GM23338 (cell line): ENCODE data around the gene HSD17B7. TPM values are rescaled to one million over a fixed set of nuclear protein-coding genes. Genes with fewer than 3 reads are reported as not detected.
A peak's percentile ranks its signal among the peaks of the same experiment; 100 is the strongest.

ENCODE experiments used
- ATAC-seq: fragments of 200-7000 bp; cut with Tn5 transposase; 3 replicates; pipeline ENCODE4 v1.9.1; 2020
- DNase-seq: peaks from one replicate; pipeline ENCODE4 v3.0.0-alpha.2; 2015; ENCODE audit warnings: low spot score
- H2AFZ ChIP-seq: fragments of 200-600 bp; sonication (generic); 2 replicates; pipeline ENCODE4 v1.8.0; 2016; ENCODE audit warnings: antibody characterized with exemption, mild to moderate bottlenecking, moderate library complexity
- H3F3A ChIP-seq: fragments of 200-600 bp; sonication (generic); replicated peaks from 2 replicates; pipeline ENCODE4 v1.8.0; 2017; ENCODE audit warnings: antibody characterized with exemption, mixed run types, low read depth
- H3K27ac ChIP-seq: fragments of 200-600 bp; sonication (generic); 2 replicates; pipeline ENCODE4 v1.6.1; 2016; ENCODE audit warnings: low read depth
- H3K27me3 ChIP-seq: fragments of 200-600 bp; sonication (generic); 2 replicates; pipeline ENCODE4 v1.8.0; 2016; ENCODE audit warnings: mild to moderate bottlenecking, mixed run types, moderate library complexity; ENCODE audit not compliant: insufficient read depth
- H3K36me3 ChIP-seq: fragments of 200-600 bp; sonication (generic); 2 replicates; pipeline ENCODE4 v1.8.0; 2016; ENCODE audit warnings: mild to moderate bottlenecking; ENCODE audit not compliant: insufficient read depth
- H3K4me1 ChIP-seq: fragments of 200-600 bp; sonication (generic); 2 replicates; pipeline ENCODE4 v1.8.0; 2016; ENCODE audit warnings: mild to moderate bottlenecking, moderate library complexity; ENCODE audit not compliant: insufficient read depth
- H3K4me2 ChIP-seq: fragments of 200-600 bp; sonication (generic); 2 replicates; pipeline ENCODE4 v1.7.1; 2017; ENCODE audit warnings: mixed run types
- H3K4me3 ChIP-seq: fragments of 200-600 bp; sonication (generic); 2 replicates; pipeline ENCODE4 v1.6.1; 2016; ENCODE audit warnings: mixed run types
- H3K79me2 ChIP-seq: fragments of 200-600 bp; sonication (generic); replicated peaks from 2 replicates; pipeline ENCODE4 v1.8.0; 2017; ENCODE audit warnings: mild to moderate bottlenecking; ENCODE audit not compliant: insufficient read depth
- H3K9me2 ChIP-seq: fragments of 200-600 bp; sonication (generic); 2 replicates; pipeline ENCODE4 v1.8.0; 2017; ENCODE audit not compliant: insufficient read depth
- H4K20me1 ChIP-seq: fragments of 200-600 bp; sonication (generic); replicated peaks from 2 replicates; pipeline ENCODE4 v1.8.0; 2017; ENCODE audit warnings: mild to moderate bottlenecking; ENCODE audit not compliant: insufficient read depth
- H3K27ac Mint-ChIP-seq: 2 replicates; pipeline ENCODE4 v1.8.0; 2020; ENCODE audit warnings: inconsistent platforms, mild to moderate bottlenecking, moderate library complexity, mixed read lengths
- H3K27me3 Mint-ChIP-seq: 3 replicates; pipeline ENCODE4 v1.8.0; 2022; ENCODE audit warnings: low read depth, mild to moderate bottlenecking, moderate library complexity, mixed read lengths, inconsistent platforms; ENCODE audit not compliant: insufficient read depth, poor library complexity
- H3K36me3 Mint-ChIP-seq: 3 replicates; pipeline ENCODE4 v1.8.0; 2021; ENCODE audit warnings: low read depth, mild to moderate bottlenecking, inconsistent platforms, moderate library complexity, mixed read lengths
- H3K4me1 Mint-ChIP-seq: 3 replicates; pipeline ENCODE4 v1.8.0; 2020; ENCODE audit warnings: mild to moderate bottlenecking, inconsistent platforms, mixed read lengths
- H3K4me3 Mint-ChIP-seq: 3 replicates; pipeline ENCODE4 v1.8.0; 2021; ENCODE audit warnings: moderate library complexity, mild to moderate bottlenecking, inconsistent platforms, mixed read lengths
- H3K9me3 Mint-ChIP-seq: 3 replicates; pipeline ENCODE4 v1.8.0; 2020; ENCODE audit warnings: moderate library complexity, mild to moderate bottlenecking, inconsistent platforms, mixed read lengths
- CTCF ChIP-seq, 2 experiments: fragments of 200-600 bp in 1 of 2; sonication (generic) in 1 of 2; conservative IDR thresholded peaks; 2 replicates each; pipeline versions ENCODE4 v1.5.1 to v1.6.1; 2016 to 2017; ENCODE audit warnings: antibody characterized with exemption in 2 of 2, low read depth in 2 of 2, mild to moderate bottlenecking in 2 of 2, moderate library complexity in 1 of 2
- ETS1 ChIP-seq: IDR thresholded peaks from 2 replicates; pipeline ENCODE4 v1.6.1; 2016; ENCODE audit warnings: antibody characterized with exemption
- EZH2 ChIP-seq: fragments of 200-600 bp; sonication (generic); IDR thresholded peaks from one replicate; pipeline ENCODE4 v1.8.0; 2017; ENCODE audit warnings: antibody characterized with exemption, mild to moderate bottlenecking, low read depth; ENCODE audit not compliant: unreplicated experiment
- EZH2phosphoT487 ChIP-seq: fragments of 200-600 bp; sonication (generic); IDR thresholded peaks from one replicate; pipeline ENCODE4 v1.8.1; 2018; ENCODE audit warnings: antibody characterized with exemption; ENCODE audit not compliant: unreplicated experiment
- JUNB ChIP-seq: IDR thresholded peaks from one replicate; pipeline ENCODE4 v1.6.1; 2016; ENCODE audit warnings: antibody characterized with exemption; ENCODE audit not compliant: unreplicated experiment
- NANOG ChIP-seq: IDR thresholded peaks from 2 replicates; pipeline ENCODE4 v1.6.1; 2016; ENCODE audit warnings: antibody characterized with exemption, borderline replicate concordance
- POLR2AphosphoS5 ChIP-seq: IDR thresholded peaks from 2 replicates; pipeline ENCODE4 v1.6.1; 2016; ENCODE audit warnings: antibody characterized with exemption, low read depth
- REST ChIP-seq: IDR thresholded peaks from one replicate; pipeline ENCODE4 v1.6.1; 2018; ENCODE audit warnings: antibody characterized with exemption; ENCODE audit not compliant: unreplicated experiment
- STAT1 ChIP-seq: IDR thresholded peaks from one replicate; pipeline ENCODE4 v1.6.1; 2016; ENCODE audit warnings: antibody characterized with exemption; ENCODE audit not compliant: unreplicated experiment
- ZNF114 ChIP-seq: fragments of 250-450 bp; sonication (Bioruptor Pico); IDR thresholded peaks from 2 replicates; pipeline ENCODE4 v1.5.0; 2020; ENCODE audit warnings: mild to moderate bottlenecking, moderate library complexity
- polyA plus RNA-seq: library from polyadenylated mRNA; unstranded; fragments of >200 nt; fragmentation: Nextera tagmentation; extraction: Ambion mirVana; gene quantifications from 2 replicates; pipeline ENCODE4 v1.2.1, GENCODE V29; 2016
- total RNA-seq: library from RNA; depleted of rRNA; stranded (reverse); fragments of >200 nt; shearing (Covaris generic); gene quantifications from 2 replicates; pipeline ENCODE4 v1.2.3, GENCODE V29; 2014

The HSD17B7 gene
- total and polyA plus RNA-seq, 2 experiments from 2014 or later = 30.9 to 31.9 TPM

- TF ChIP-seq CTCF (conservative IDR thresholded peaks at IDR 0.05; ENCODE audit: low read depth in 2 of 2) (no peak), NANOG (no peak), REST (no peak), ETS1 (no peak), JUNB (no peak), EZH2phosphoT487 (no peak), POLR2AphosphoS5 (no peak), EZH2 (no peak), STAT1 (no peak), ZNF114 (CRISPR knock-in tag) (no peak)
Measured at GRCh38 chr1:162755306-162755705, 35.2 kb upstream of the HSD17B7 start (continued).

GRCh38 chr1:162756523-162756922 lies 34.0 kb upstream of the HSD17B7 start:
- no peaks in the 10 kb centered on the region; the same call in 2 of the 3 replicates for H3K36me3 Mint-ChIP-seq
- H3K27me3 Mint-ChIP-seq = no peaks in the 10 kb centered on the region
- no peaks in the 10 kb centered on the region for H3K4me1 Mint-ChIP-seq
- H3K9me3 Mint-ChIP-seq = no peaks in the 10 kb centered on the region; the same call in 2 of the 3 replicates
- no peaks in the 10 kb centered on the region for H3K79me2 ChIP-seq
- no peak overlapping the region for H3K27ac Mint-ChIP-seq
- H3F3A ChIP-seq = no peaks in the 10 kb centered on the region
- no peak for ATAC-seq
- H3K4me3 ChIP-seq = no peak overlapping the region
- H4K20me1 ChIP-seq = no peaks in the 10 kb centered on the region
- H3K9me2 ChIP-seq = no peaks in the 10 kb centered on the region
- no peak overlapping the region for H3K27ac ChIP-seq
- no peaks in the 10 kb centered on the region for H3K27me3 ChIP-seq
- no peaks in the 10 kb centered on the region for H3K4me1 ChIP-seq
- H3K4me3 Mint-ChIP-seq = no peak overlapping the region
- no peak overlapping the region for H3K4me2 ChIP-seq
- TF ChIP-seq CTCF (conservative IDR thresholded peaks at IDR 0.05; ENCODE audit: low read depth in 2 of 2) = peak in 1 of 2 experiments; percentile 53; a peak in 2 of 4 replicates
- TF ChIP-seq JUNB = no peak
- no peak overlapping the region for H2AFZ ChIP-seq
- H3K36me3 ChIP-seq = no peaks in the 10 kb centered on the region
- no peak for DNase-seq
